K562 (cell line): Measurements from ENCODE around the gene PDLIM7. TPM values are rescaled to one million over a fixed set of nuclear protein-coding genes. Genes with fewer than 3 reads are reported as not detected.

ENCODE experiments used
- CBFB ChIP-seq: sonication (generic); formaldehyde crosslinking; IDR thresholded peaks from 2 replicates; pipeline ENCODE4 v1.4.0; 2020; ENCODE audit warnings: mild to moderate bottlenecking, missing genetic modification reagents
- HDAC1 ChIP-seq, 2 experiments: fragments of 450-650 bp; IDR thresholded peaks; 2 replicates each; pipeline ENCODE4 v1.6.1; 2016 to 2017; ENCODE audit warnings: inconsistent platforms in 1 of 2, mild to moderate bottlenecking in 1 of 2, moderate library complexity in 1 of 2
- HMGN3 ChIP-seq: IDR thresholded peaks from 2 replicates; pipeline ENCODE4 v1.6.1; 2011; ENCODE audit warnings: borderline replicate concordance, low read depth, mild to moderate bottlenecking, mixed read lengths, low read length; ENCODE audit not compliant: insufficient read length; ENCODE audit errors: extremely low read depth
- MTA1 ChIP-seq: fragments of 450-650 bp; IDR thresholded peaks from 2 replicates; pipeline ENCODE4 v1.6.1; 2017; ENCODE audit warnings: borderline replicate concordance
- RBFOX2 ChIP-seq: fragments of 200-400 bp; formaldehyde crosslinking; IDR thresholded peaks from 2 replicates; pipeline ENCODE4 v1.6.1; 2017; ENCODE audit warnings: low read depth, mild to moderate bottlenecking, low read length, moderate library complexity
- RFX7 ChIP-seq: fragments of 250-450 bp; sonication (Bioruptor Pico); IDR thresholded peaks from 2 replicates; pipeline ENCODE4 v1.5.1; 2021; ENCODE audit warnings: mild to moderate bottlenecking
- RNF2 ChIP-seq: sonication (generic); IDR thresholded peaks from 2 replicates; pipeline ENCODE4 v1.6.1; 2016
- TBL1XR1 ChIP-seq, 2 experiments: IDR thresholded peaks; 2 replicates each; pipeline ENCODE4 v1.6.1; 2012; ENCODE audit warnings: improper control_type of control experiment in 2 of 2, low read length in 2 of 2, mild to moderate bottlenecking in 1 of 2
- TEAD1 ChIP-seq, 2 experiments: fragments of 450-650 bp in 1 of 2; sonication (generic) in 1 of 2; formaldehyde crosslinking; IDR thresholded peaks; 2 replicates each; pipeline versions ENCODE4 v1.4.0 to v1.8.0; 2020 to 2022; ENCODE audit warnings: mild to moderate bottlenecking in 2 of 2, missing genetic modification reagents in 1 of 2
- ZNF175 ChIP-seq: fragments of 200-800 bp; sonication (Bioruptor generic); IDR thresholded peaks from 2 replicates; pipeline ENCODE4 v1.6.1; 2016; ENCODE audit warnings: low read depth, mild to moderate bottlenecking, missing genetic modification characterization, missing compliant biosample characterization
- polyA plus RNA-seq, 8 experiments: library from polyadenylated mRNA; depleted of rRNA in 4 of 8; stranded (reverse) in 5 of 8; unstranded in 3 of 8; fragments of >200 nt; fragmentation: Nextera tagmentation in 2 of 8; fragmentation: Illumina TruSeq in 1 of 8; extraction: Ambion mirVana in 2 of 8; extraction: Trizol in 1 of 8; gene quantifications; 2 replicates each; pipeline versions ENCODE4 v1.2.1 to v1.2.3, GENCODE V29; 2011 to 2014; ENCODE audit warnings: inconsistent platforms in 1 of 8, missing spikeins in 1 of 8
- total RNA-seq, 7 experiments: library from RNA; depleted of rRNA in 6 of 7; stranded (reverse); fragments of >200 nt in 6 of 7; fragmentation: Illumina TruSeq in 2 of 7; extraction: Trizol in 2 of 7; gene quantifications; 2 replicates each; pipeline versions ENCODE4 v1.2.1 to v1.2.3, GENCODE V29; 2011 to 2021; ENCODE audit warnings: low replicate concordance in 1 of 7
- TF ChIP-seq, protein P1 (sequence below), 3 experiments: fragments of 200-800 bp in 1 of 3; fragments of 250-450 bp in 1 of 3; fragments of 450-650 bp in 1 of 3; sonication (Bioruptor Pico) in 1 of 3; sonication (Bioruptor generic) in 1 of 3; formaldehyde crosslinking in 1 of 3; IDR thresholded peaks; 2 replicates each; pipeline versions ENCODE4 v1.6.1 to v1.8.0; 2016 to 2022; ENCODE audit warnings: mild to moderate bottlenecking in 2 of 3, missing genetic modification characterization in 2 of 3, missing compliant biosample characterization in 1 of 3, moderate library complexity in 1 of 3
- TF ChIP-seq, protein P2 (sequence below), 2 experiments: fragments of 450-650 bp; formaldehyde crosslinking in 1 of 2; IDR thresholded peaks; 2 replicates each; pipeline versions ENCODE4 v1.4.0 to v1.6.1; 2014 to 2020; ENCODE audit warnings: mild to moderate bottlenecking in 2 of 2, borderline replicate concordance in 1 of 2, low read depth in 1 of 2
- TF ChIP-seq, protein P3 (sequence below): sonication (generic); formaldehyde crosslinking; IDR thresholded peaks from 2 replicates; pipeline ENCODE4 v1.4.0; 2020; ENCODE audit warnings: mild to moderate bottlenecking, missing genetic modification reagents

Gene PDLIM7
- total and polyA plus RNA-seq, 9 of the 15 experiments (the other 6 are each of a cell fraction or from before 2014, with no cell fraction given), result 2.1 to 124 (median 32.6) TPM

DNA sequence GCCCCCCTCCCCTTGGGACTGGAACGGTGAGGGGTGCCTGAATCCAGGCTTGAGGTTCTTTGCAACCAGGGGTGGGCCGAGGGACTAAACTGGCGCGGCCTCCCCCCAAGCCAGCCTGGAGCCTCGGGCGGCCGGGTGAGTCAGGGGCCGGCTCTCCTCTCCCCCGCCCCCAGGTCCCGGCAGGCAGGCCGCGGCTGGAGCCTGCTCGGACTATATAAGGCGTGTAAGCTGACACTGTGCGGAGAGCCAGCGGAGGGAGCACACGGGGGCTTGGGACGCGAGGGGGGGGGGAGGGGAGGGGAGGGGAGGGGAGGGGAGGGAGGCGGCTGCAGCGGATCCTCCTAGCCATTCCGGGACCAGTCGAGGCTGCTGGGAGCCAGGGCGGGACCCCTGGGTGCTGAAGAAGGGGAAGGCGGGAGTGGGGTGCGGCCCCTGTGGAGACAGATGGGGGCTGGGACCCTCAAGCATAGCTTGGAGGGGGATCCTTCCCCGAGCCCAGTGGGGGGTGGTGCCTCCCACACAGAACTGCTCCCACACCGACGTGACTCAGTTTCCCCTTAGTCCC, 595 bp downstream of the PDLIM7 start (continued):
- TF ChIP-seq, protein P1, sequence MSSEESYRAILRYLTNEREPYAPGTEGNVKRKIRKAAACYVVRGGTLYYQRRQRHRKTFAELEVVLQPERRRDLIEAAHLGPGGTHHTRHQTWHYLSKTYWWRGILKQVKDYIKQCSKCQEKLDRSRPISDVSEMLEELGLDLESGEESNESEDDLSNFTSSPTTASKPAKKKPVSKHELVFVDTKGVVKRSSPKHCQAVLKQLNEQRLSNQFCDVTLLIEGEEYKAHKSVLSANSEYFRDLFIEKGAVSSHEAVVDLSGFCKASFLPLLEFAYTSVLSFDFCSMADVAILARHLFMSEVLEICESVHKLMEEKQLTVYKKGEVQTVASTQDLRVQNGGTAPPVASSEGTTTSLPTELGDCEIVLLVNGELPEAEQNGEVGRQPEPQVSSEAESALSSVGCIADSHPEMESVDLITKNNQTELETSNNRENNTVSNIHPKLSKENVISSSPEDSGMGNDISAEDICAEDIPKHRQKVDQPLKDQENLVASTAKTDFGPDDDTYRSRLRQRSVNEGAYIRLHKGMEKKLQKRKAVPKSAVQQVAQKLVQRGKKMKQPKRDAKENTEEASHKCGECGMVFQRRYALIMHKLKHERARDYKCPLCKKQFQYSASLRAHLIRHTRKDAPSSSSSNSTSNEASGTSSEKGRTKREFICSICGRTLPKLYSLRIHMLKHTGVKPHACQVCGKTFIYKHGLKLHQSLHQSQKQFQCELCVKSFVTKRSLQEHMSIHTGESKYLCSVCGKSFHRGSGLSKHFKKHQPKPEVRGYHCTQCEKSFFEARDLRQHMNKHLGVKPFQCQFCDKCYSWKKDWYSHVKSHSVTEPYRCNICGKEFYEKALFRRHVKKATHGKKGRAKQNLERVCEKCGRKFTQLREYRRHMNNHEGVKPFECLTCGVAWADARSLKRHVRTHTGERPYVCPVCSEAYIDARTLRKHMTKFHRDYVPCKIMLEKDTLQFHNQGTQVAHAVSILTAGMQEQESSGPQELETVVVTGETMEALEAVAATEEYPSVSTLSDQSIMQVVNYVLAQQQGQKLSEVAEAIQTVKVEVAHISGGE (CRISPR knock-in tag; IDR thresholded peaks at IDR 0.05), result peak in 1 of 3 experiments; percentile 71; a peak in 2 of 6 replicates
- no peak for TF ChIP-seq MTA1
- no peak for TF ChIP-seq RNF2
- peak; percentile 78 for TF ChIP-seq RBFOX2
- TF ChIP-seq CBFB (CRISPR knock-in tag), result no peak
- TF ChIP-seq RFX7 (CRISPR knock-in tag), result peak; percentile 33; the same call in 1 of the 2 replicates
- TF ChIP-seq TEAD1 (CRISPR knock-in tag; IDR thresholded peaks at IDR 0.05), result no peak
- no peak for TF ChIP-seq HDAC1 (IDR thresholded peaks at IDR 0.05)
- peak; percentile 74 for TF ChIP-seq ZNF175
- TF ChIP-seq, protein P2, sequence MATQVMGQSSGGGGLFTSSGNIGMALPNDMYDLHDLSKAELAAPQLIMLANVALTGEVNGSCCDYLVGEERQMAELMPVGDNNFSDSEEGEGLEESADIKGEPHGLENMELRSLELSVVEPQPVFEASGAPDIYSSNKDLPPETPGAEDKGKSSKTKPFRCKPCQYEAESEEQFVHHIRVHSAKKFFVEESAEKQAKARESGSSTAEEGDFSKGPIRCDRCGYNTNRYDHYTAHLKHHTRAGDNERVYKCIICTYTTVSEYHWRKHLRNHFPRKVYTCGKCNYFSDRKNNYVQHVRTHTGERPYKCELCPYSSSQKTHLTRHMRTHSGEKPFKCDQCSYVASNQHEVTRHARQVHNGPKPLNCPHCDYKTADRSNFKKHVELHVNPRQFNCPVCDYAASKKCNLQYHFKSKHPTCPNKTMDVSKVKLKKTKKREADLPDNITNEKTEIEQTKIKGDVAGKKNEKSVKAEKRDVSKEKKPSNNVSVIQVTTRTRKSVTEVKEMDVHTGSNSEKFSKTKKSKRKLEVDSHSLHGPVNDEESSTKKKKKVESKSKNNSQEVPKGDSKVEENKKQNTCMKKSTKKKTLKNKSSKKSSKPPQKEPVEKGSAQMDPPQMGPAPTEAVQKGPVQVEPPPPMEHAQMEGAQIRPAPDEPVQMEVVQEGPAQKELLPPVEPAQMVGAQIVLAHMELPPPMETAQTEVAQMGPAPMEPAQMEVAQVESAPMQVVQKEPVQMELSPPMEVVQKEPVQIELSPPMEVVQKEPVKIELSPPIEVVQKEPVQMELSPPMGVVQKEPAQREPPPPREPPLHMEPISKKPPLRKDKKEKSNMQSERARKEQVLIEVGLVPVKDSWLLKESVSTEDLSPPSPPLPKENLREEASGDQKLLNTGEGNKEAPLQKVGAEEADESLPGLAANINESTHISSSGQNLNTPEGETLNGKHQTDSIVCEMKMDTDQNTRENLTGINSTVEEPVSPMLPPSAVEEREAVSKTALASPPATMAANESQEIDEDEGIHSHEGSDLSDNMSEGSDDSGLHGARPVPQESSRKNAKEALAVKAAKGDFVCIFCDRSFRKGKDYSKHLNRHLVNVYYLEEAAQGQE (IDR thresholded peaks at IDR 0.05; ENCODE audit: borderline replicate concordance), result no peak
- TF ChIP-seq, protein P2 (CRISPR knock-in tag; IDR thresholded peaks at IDR 0.05; ENCODE audit: low read depth), result no peak
- no peak for TF ChIP-seq HMGN3
- TF ChIP-seq, protein P3, sequence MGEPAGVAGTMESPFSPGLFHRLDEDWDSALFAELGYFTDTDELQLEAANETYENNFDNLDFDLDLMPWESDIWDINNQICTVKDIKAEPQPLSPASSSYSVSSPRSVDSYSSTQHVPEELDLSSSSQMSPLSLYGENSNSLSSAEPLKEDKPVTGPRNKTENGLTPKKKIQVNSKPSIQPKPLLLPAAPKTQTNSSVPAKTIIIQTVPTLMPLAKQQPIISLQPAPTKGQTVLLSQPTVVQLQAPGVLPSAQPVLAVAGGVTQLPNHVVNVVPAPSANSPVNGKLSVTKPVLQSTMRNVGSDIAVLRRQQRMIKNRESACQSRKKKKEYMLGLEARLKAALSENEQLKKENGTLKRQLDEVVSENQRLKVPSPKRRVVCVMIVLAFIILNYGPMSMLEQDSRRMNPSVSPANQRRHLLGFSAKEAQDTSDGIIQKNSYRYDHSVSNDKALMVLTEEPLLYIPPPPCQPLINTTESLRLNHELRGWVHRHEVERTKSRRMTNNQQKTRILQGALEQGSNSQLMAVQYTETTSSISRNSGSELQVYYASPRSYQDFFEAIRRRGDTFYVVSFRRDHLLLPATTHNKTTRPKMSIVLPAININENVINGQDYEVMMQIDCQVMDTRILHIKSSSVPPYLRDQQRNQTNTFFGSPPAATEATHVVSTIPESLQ (CRISPR knock-in tag), result no peak
- TF ChIP-seq TBL1XR1 (IDR thresholded peaks at IDR 0.05; ENCODE audit: low read length in 2 of 2), result no peak; a peak in 1 of 4 replicates
